Osteoblast (primary cell): ENCODE measurements around the gene OR2L3. TPM values are rescaled to one million over a fixed set of nuclear protein-coding genes. Genes with fewer than 3 reads are reported as not detected.

Experiments
- DNase-seq: peaks from one replicate; pipeline ENCODE4 v3.0.0; 2011; ENCODE audit warnings: low spot score, mixed read lengths; ENCODE audit not compliant: insufficient read length; ENCODE audit errors: missing footprints
- H2AFZ ChIP-seq: 2 replicates; pipeline ENCODE4 v1.6.0; 2011; ENCODE audit warnings: mild to moderate bottlenecking, low read length
- H3K27ac ChIP-seq: 2 replicates; pipeline ENCODE4 v1.5.1; 2011; ENCODE audit warnings: mild to moderate bottlenecking, low read depth, low read length, moderate library complexity
- H3K27me3 ChIP-seq: 2 replicates; pipeline ENCODE4 v1.6.0; 2012; ENCODE audit warnings: mild to moderate bottlenecking, control low read depth, inconsistent platforms, low read length, moderate library complexity; ENCODE audit not compliant: insufficient read depth
- H3K36me3 ChIP-seq: 2 replicates; pipeline ENCODE4 v1.5.1; 2011; ENCODE audit warnings: mild to moderate bottlenecking, low read length, control low read depth, moderate library complexity; ENCODE audit not compliant: insufficient read depth
- H3K4me1 ChIP-seq: 2 replicates; pipeline ENCODE4 v1.5.1; 2011; ENCODE audit warnings: mild to moderate bottlenecking, low read length, control low read depth, moderate library complexity; ENCODE audit not compliant: insufficient read depth
- H3K4me2 ChIP-seq: 2 replicates; pipeline ENCODE4 v1.6.0; 2011; ENCODE audit warnings: mild to moderate bottlenecking, low read length; ENCODE audit not compliant: insufficient read depth
- H3K4me3 ChIP-seq: fragments of 200-600 bp; sonication (generic); 3 replicates; pipeline ENCODE4 v1.5.1; 2012; ENCODE audit warnings: mild to moderate bottlenecking, low read length, inconsistent platforms; ENCODE audit not compliant: insufficient read depth
- H3K79me2 ChIP-seq: 2 replicates; pipeline ENCODE4 v1.6.0; 2012; ENCODE audit warnings: mild to moderate bottlenecking, low read length, control low read depth, inconsistent platforms; ENCODE audit not compliant: insufficient read depth
- H3K9me3 ChIP-seq: 2 replicates; pipeline ENCODE4 v1.5.1; 2011; ENCODE audit warnings: low read depth, low read length, control low read depth
- H4K20me1 ChIP-seq: 2 replicates; pipeline ENCODE4 v1.6.0; 2012; ENCODE audit warnings: mild to moderate bottlenecking, low read length, control low read depth; ENCODE audit not compliant: insufficient read depth
- total RNA-seq: library from RNA; depleted of rRNA; stranded (reverse); fragments of >200 nt; gene quantifications from 2 replicates; pipeline ENCODE4 v1.2.3, GENCODE V29; 2012
- TF ChIP-seq, protein P1 (sequence below): IDR thresholded peaks from 2 replicates; pipeline ENCODE4 v1.5.1; 2011; ENCODE audit warnings: mild to moderate bottlenecking, low read depth, low read length, moderate library complexity; ENCODE audit errors: extremely low read depth

OR2L3 gene
- total RNA-seq, 1 donor: under 0.01 TPM

DNA sequence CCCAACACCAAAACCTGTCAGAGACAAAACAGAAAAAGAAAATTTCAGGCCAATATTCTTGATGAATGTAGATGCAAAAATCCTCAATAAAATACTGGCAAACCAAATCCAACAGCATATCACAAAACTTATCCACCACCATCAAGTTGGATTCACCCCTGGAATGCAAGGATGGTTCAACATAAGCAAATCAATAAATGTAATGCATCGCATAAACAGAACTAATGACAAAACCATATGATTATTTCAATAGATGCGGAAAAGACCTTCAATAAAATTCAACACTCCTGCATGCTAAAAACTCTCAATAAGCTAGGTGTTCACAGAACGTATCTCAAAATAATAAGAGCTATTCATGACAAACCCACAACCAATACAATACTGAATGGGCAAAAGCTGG lies 37.0 kb upstream of the OR2L3 start:
- DNase-seq: no peak
- Histone ChIP-seq H3K4me2 (no peak overlapping the region), H3K27ac (no peak overlapping the region), H4K20me1 (no peaks in the 10 kb centered on the region), H3K27me3 (no peaks in the 10 kb centered on the region), H3K4me3 (no peak overlapping the region), H3K9me3 (no peaks in the 10 kb centered on the region), H3K79me2 (no peaks in the 10 kb centered on the region), H3K36me3 (no peaks in the 10 kb centered on the region), H2AFZ (no peak overlapping the region), H3K4me1 (no peaks in the 10 kb centered on the region)
- TF ChIP-seq, protein P1, sequence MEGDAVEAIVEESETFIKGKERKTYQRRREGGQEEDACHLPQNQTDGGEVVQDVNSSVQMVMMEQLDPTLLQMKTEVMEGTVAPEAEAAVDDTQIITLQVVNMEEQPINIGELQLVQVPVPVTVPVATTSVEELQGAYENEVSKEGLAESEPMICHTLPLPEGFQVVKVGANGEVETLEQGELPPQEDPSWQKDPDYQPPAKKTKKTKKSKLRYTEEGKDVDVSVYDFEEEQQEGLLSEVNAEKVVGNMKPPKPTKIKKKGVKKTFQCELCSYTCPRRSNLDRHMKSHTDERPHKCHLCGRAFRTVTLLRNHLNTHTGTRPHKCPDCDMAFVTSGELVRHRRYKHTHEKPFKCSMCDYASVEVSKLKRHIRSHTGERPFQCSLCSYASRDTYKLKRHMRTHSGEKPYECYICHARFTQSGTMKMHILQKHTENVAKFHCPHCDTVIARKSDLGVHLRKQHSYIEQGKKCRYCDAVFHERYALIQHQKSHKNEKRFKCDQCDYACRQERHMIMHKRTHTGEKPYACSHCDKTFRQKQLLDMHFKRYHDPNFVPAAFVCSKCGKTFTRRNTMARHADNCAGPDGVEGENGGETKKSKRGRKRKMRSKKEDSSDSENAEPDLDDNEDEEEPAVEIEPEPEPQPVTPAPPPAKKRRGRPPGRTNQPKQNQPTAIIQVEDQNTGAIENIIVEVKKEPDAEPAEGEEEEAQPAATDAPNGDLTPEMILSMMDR: no peak

DNA sequence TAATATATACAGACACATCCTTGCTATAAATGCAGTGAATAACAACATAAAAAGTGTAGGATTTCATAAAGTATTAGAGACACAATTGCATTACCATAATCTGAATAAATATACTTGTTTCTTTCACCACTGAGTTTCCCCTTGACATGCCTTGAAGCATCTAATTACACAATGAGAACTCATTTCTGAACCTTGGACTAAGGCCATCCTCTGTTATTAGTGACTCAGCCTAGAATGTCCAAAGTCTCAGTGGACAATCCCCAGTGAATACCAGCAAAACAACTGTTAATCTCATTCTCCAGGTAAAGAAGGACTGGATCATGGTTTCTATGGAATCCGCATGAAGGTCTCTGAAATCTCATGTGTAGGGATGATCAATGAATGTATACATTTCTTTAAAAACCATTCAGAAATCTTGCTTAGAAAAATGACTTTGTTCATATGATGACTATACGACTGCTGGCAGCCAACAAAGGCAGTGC lies 33.4 kb upstream of the OR2L3 start, which contains the start of gene OR2L5:
TSS of gene OR2L5 (plus strand) at position 432 of the 482 bp plus-strand sequence. CDS start 8,288 bp downstream, outside the sequence.
- H3K4me2 ChIP-seq: no peak within 1 kb of the TSS
- no peak for DNase-seq
- H3K79me2 ChIP-seq: no peaks in the 10 kb centered on the region
- TF ChIP-seq, protein P1: no peak
- no peaks in the 10 kb centered on the region for H4K20me1 ChIP-seq
- no peak within 1 kb of the TSS for H3K27ac ChIP-seq
- H3K9me3 ChIP-seq: no peaks in the 10 kb centered on the region
- H3K4me1 ChIP-seq: no peaks in the 10 kb centered on the region
- H3K36me3 ChIP-seq: no peaks in the 10 kb centered on the region
- H3K27me3 ChIP-seq: no peaks in the 10 kb centered on the region
- H2AFZ ChIP-seq: no peak within 1 kb of the TSS
- H3K4me3 ChIP-seq: no peak within 1 kb of the TSS

DNA sequence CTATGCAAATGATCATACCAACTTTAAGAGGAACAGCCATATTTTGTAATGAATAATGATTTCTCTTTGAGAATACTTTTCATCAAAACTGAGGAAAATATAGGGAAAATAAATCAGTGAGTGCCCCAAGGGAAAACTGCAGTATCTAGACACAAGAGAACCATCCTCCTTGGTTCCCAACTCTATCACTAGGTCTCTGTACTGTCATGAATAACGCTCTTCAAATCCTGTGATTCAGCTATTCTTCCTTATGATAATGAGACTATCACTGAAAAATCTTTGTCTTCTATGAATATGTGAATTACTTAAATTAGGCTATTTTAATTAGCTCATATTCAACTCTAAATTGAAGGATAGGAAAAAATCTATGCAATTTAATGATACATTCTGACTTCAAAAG lies 30.8 kb upstream of the OR2L3 start:
- no peak overlapping the region for H3K27ac ChIP-seq
- H3K27me3 ChIP-seq: no peaks in the 10 kb centered on the region
- no peaks in the 10 kb centered on the region for H3K36me3 ChIP-seq
- no peak overlapping the region for H3K4me2 ChIP-seq
- no peak for DNase-seq
- H3K9me3 ChIP-seq: no peaks in the 10 kb centered on the region
- no peak overlapping the region for H3K4me3 ChIP-seq
- H3K79me2 ChIP-seq: no peaks in the 10 kb centered on the region
- H2AFZ ChIP-seq: no peak overlapping the region
- no peaks in the 10 kb centered on the region for H3K4me1 ChIP-seq
- H4K20me1 ChIP-seq: no peaks in the 10 kb centered on the region
- TF ChIP-seq, protein P1: no peak

DNA sequence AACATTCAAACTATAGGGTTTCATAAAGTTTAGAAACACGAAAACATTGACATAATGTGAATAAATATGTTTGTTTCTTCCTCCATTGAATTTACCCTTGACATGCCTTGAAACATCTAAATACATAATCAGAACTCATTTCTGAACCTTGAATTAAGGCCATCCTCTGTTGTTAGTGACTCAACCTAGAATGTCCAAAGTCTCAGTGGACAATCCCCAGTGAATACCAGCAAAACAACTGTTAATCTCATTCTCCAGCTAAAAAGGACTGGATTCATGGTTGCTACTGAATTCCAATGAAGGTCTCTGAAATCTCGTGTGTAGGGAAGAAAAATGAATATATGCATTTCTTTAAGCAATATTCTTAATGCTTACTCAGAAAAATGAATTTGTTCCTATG lies 16.9 kb upstream of the OR2L3 start, which contains the start of gene OR2L2:
TSS of gene OR2L2 (plus strand) at position 301 of the 400 bp plus-strand sequence. CDS start 8,198 bp downstream, outside the sequence.
- no peak within 1 kb of the TSS for H3K4me2 ChIP-seq
- H3K27me3 ChIP-seq: no peaks in the 10 kb centered on the region
- no peak within 1 kb of the TSS for H2AFZ ChIP-seq
- H3K36me3 ChIP-seq: no peaks in the 10 kb centered on the region
- no peak within 1 kb of the TSS for H3K27ac ChIP-seq
- no peak within 1 kb of the TSS for H3K4me3 ChIP-seq
- no peaks in the 10 kb centered on the region for H3K79me2 ChIP-seq
- no peak for DNase-seq
- H3K4me1 ChIP-seq: no peaks in the 10 kb centered on the region
- H3K9me3 ChIP-seq: peaks cover 6% of the 10 kb centered on the region
- TF ChIP-seq, protein P1: no peak
- H4K20me1 ChIP-seq: no peaks in the 10 kb centered on the region
